Erythroblast (primary cell): Measurements from ENCODE around the gene IFNA5.

Source experiments
- GATA1 ChIP-seq: IDR thresholded peaks from 2 replicates; pipeline ENCODE4 v1.6.1; 2011; ENCODE audit warnings: low read depth, mild to moderate bottlenecking, control low read depth, low read length, moderate library complexity
- POLR2A ChIP-seq: IDR thresholded peaks from 2 replicates; pipeline ENCODE4 v1.6.1; 2011; ENCODE audit warnings: mild to moderate bottlenecking, low read length

DNA sequence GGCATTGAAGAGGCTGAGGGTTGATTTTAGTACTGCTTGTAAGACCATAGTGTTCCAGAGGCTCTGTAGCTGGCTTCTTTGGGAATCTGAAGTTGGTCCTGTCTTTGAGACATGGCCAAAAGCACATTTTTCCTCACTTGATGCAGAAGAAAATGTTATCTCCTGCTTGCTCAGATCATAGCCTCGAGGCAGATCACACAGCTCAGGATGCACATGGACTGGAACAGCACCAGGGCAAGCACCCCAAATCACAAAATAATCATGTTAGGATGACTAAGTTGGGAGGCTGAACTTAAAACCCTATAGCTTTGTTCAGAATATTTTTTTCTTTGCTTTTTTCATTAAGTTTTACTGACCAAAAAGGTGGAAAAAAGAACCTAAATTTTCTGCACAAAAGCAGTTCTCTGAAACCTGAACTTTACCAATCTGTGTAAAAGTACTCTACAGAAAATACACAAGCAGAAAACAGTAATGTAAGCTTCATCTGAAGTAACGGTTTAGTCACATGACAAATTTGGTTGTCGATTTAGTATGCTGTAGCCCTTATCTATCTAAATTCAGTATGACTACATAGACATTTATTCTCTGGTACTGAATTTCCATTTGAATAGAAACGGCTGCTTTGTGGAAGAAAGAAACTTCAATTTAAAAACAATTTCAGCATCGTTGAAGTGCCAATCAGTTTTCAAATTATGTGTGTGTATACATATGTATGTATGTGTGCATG lies 26.7 kb upstream of the IFNA5 start:
- no peak for TF ChIP-seq POLR2A
- TF ChIP-seq GATA1, result no peak
